VCaP (cell line): ENCODE results near the gene ALG8.
A peak's percentile ranks its signal among the peaks of the same experiment; 100 is the strongest.
"Not testable (repeated sequence)": the region's sequence is repeated elsewhere in the genome, so short reads cannot be mapped to it uniquely, and the experiment has no call there.

ENCODE experiments used
- H3K27ac ChIP-seq: fragments of 450-650 bp; 2 replicates; pipeline ENCODE4 v1.5.1; 2017
- TF ChIP-seq, protein P1 (sequence below): fragments of 450-650 bp; conservative IDR thresholded peaks from 2 replicates; pipeline ENCODE4 v1.5.1; 2017; ENCODE audit warnings: mild to moderate bottlenecking, moderate library complexity

Gene ALG8

DNA sequence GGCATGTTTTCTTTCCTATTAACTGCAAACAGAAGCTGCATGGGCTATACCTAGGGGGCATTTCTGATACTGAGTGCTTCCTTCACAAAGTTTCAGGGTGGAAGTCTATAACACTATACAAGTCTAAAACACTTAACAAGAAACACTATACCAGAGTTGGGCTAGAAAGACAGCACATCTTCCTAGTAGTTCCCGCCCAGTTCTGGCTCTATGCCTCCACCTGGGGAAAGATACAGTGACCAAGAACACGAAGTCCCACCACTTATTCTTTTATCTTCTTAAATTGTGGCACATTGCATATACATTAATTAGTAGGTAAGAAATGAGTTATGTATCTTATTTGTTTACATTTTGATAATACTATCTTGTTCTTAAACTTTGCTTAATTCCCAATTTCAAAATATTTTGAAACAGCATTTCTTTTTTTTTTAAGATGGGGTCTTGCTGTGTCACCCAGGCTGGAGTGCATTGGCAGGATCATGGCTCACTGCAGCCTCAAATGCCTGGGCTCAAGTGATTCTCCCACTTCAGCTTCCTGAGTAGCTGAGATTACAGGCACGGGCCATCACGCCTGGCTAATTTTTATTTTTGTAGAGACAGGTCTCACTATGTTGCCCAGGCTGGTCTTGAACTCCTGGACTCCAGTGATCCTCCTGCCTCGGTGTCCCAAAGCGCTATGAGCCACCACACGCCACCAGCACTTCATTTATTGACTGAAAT is 41.6 kb downstream of the ALG8 start:
- TF ChIP-seq, protein P1, sequence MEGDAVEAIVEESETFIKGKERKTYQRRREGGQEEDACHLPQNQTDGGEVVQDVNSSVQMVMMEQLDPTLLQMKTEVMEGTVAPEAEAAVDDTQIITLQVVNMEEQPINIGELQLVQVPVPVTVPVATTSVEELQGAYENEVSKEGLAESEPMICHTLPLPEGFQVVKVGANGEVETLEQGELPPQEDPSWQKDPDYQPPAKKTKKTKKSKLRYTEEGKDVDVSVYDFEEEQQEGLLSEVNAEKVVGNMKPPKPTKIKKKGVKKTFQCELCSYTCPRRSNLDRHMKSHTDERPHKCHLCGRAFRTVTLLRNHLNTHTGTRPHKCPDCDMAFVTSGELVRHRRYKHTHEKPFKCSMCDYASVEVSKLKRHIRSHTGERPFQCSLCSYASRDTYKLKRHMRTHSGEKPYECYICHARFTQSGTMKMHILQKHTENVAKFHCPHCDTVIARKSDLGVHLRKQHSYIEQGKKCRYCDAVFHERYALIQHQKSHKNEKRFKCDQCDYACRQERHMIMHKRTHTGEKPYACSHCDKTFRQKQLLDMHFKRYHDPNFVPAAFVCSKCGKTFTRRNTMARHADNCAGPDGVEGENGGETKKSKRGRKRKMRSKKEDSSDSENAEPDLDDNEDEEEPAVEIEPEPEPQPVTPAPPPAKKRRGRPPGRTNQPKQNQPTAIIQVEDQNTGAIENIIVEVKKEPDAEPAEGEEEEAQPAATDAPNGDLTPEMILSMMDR, result no peak
- peak overlapping the region; percentile 80 for H3K27ac ChIP-seq

DNA sequence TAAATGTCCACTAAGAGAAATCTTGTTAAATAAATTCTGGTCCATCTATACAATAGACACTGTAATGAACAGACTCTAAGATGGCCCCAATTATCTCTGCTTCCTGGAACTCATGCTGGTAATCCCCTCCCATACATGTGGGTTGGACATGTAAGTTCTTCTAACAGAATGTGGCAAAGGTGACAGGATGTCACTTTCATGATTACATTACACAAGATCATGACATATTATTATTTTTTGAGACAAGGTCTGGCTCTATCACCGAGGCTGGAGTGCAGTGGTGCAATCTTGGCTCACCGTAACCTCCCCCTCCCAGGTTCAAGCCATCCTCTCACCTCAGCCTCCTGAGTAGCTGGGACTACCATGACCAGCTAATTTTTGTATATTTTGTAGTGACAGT is 45.2 kb downstream of the ALG8 start:
- TF ChIP-seq, protein P1, result no peak

DNA sequence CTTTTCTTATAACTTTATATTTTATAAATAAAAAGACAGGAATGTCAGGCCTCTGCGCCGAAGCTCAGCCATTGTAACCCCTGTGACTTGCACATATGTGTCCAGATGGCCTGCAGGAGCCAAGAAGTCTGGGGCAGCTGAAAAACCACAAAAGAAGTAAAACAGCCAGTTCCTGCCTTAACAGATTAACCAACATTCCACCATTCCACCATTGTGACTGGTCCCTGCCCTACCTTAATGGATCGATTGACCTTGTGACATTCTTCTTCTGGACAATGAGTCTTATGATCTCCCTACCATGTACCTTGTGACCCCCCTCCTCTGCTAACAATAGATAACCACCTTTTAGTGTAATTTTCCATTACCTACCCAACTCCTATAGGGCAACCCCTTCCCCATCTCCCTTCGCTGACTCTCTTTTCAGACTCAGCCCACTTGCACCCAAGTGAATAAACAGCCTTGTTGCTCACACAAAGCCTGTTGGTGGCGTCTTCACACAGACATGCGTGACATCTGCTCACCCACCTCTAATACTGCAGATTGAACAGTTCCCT is 52.8 kb downstream of the ALG8 start:
- not testable (repeated sequence) for H3K27ac ChIP-seq

More for the DNA sequence above, 45.2 kb downstream of the ALG8 start:
- H3K27ac ChIP-seq, result no peak overlapping the region

DNA sequence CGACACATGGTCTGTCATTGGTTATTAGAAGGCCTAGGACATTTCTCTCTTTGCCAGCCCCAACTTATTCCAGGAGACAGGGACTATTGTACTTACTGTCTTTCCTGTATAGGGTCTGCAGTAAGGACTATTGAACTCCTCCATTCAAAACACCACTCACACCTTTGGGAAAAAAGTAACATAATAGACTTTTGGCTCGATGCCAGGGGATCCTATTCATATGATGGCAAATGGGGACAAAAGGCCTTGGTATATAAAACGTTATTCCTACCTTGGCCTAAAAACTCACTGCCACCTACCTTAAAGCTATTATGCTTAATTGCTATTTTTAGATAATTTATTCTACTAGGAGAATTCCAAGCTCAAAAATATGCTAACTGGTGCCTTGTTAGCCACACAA is 53.5 kb downstream of the ALG8 start:
- H3K27ac ChIP-seq, result no peak overlapping the region
- TF ChIP-seq, protein P1, result no peak

DNA sequence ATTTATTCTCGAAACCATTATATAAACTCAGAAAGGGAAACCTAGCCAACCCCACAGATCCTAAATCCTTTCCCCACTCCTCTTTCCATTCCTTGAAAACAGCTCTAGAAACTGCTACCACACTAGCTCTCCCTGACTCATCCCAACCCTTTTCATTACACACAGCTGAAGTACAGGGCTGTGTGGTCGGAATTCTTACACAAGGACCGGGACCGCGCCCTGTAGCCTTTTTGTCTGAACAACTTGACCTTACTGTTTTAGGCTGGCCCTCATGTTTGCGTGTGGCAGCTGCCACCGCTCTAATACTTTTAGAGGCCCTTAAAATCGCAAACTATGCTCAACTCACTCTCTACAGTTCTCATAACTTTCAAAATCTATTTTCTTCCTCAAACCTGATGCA is 54.9 kb downstream of the ALG8 start:
- H3K27ac ChIP-seq, result not testable (repeated sequence)

DNA sequence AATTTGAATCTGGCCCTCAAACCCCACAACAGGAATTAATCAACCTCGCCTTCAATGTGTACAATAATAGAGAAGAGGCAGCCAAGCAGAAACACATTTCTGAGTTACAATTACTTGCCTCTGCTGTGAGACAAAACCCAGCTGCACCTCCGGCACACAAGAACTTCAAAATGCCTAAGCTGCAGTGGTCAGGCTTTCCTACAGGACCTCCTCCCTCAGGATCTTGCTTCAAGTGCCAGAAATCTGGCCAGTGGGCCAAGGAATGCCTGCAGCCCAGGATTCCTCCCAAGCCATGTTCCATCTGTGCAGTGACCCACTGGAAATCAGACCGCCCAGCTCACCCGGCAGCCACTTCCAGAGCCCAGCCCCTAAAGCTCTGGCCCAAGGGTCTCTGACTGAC is 56.4 kb downstream of the ALG8 start:
- TF ChIP-seq, protein P1, result no peak
- no peak overlapping the region for H3K27ac ChIP-seq

DNA sequence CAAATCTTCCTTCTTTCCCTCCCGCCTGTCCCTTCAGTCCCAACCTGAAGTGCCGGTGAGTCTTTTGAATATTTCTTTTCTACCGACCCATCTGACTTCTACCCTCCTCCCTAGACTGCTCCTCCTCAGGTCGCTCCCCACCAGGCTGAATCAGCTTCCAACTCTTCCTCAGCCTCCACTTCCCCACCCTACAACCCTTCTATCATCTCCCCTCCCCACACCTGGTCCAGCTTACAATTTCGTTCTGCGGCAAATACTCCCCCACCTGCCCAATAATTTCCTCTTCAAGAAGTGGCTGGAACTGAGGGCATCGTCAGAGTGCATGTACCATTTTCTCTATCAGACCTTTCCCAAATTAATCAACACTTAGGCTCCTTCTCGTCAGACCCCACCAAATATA is 57.3 kb downstream of the ALG8 start:
- TF ChIP-seq, protein P1, result no peak
- no peak overlapping the region for H3K27ac ChIP-seq

DNA sequence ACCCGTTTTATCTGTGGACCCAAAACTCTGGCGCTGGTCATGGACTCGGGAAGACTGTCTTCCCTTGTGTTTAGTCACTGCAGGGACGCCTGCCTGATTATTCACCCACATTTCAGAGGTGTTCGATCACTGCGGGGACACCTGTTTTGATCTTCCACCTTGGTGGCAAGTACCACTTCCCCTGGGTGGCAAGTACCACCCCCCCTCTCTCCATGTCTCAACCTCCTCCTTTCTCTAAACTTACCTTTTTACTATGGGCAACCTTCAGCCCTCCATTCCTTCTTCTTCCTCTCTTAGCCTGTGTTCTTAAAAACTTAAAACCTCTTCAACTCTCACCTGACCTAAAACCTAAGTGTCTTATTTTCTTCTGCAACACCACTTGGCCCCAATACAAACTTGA is 57.8 kb downstream of the ALG8 start:
- TF ChIP-seq, protein P1, result no peak
- no peak overlapping the region for H3K27ac ChIP-seq
